HEK293T (cell line): ENCODE measurements around the gene SLC31A1.
A peak's percentile ranks its signal among the peaks of the same experiment; 100 is the strongest.
"Not testable (repeated sequence)": the region's sequence is repeated elsewhere in the genome, so short reads cannot be mapped to it uniquely, and the experiment has no call there.

ENCODE experiments used
- CTCF ChIA-PET: fragments of 350-600 bp; formaldehyde crosslinking; extraction: SDS; loops from one replicate; lab custom pipeline; 2021; ENCODE audit warnings: antibody characterized with exemption, inconsistent platforms; lab: Yijun Ruan, JAX
- POLR2A ChIA-PET: fragments of 350-600 bp; formaldehyde crosslinking; extraction: SDS; loops from one replicate; lab custom pipeline; 2020; ENCODE audit warnings: antibody characterized with exemption, inconsistent platforms; lab: Yijun Ruan, JAX
- DNase-seq: peaks from one replicate; pipeline ENCODE4 v3.0.0; 2012; ENCODE audit warnings: mixed read lengths; ENCODE audit errors: extremely low spot score
- ARNT ChIP-seq: fragments of 450-650 bp; IDR thresholded peaks from 2 replicates; pipeline ENCODE4 v1.6.1; 2017; ENCODE audit warnings: mild to moderate bottlenecking
- BHLHE40 ChIP-seq: fragments of 450-650 bp; IDR thresholded peaks from 2 replicates; pipeline ENCODE4 v1.6.1; 2016; ENCODE audit warnings: mild to moderate bottlenecking, moderate library complexity, borderline replicate concordance
- CTBP1 ChIP-seq: fragments of 450-650 bp; IDR thresholded peaks from 2 replicates; pipeline ENCODE4 v1.6.1; 2016; ENCODE audit warnings: borderline replicate concordance
- ELF4 ChIP-seq: fragments of 450-650 bp; IDR thresholded peaks from 2 replicates; pipeline ENCODE4 v1.6.1; 2017; ENCODE audit warnings: antibody characterized with exemption
- FOXA1 ChIP-seq: fragments of 450-650 bp; IDR thresholded peaks from 2 replicates; pipeline ENCODE4 v1.6.1; 2016; ENCODE audit warnings: mild to moderate bottlenecking
- FOXK2 ChIP-seq: fragments of 450-650 bp; IDR thresholded peaks from 2 replicates; pipeline ENCODE4 v1.6.1; 2016; ENCODE audit warnings: mild to moderate bottlenecking
- FOXM1 ChIP-seq: fragments of 450-650 bp; IDR thresholded peaks from 2 replicates; pipeline ENCODE4 v1.6.1; 2017; ENCODE audit warnings: mild to moderate bottlenecking, borderline replicate concordance
- HDGF ChIP-seq: fragments of 450-650 bp; IDR thresholded peaks from 2 replicates; pipeline ENCODE4 v1.6.1; 2017; ENCODE audit warnings: antibody characterized with exemption, borderline replicate concordance
- L3MBTL2 ChIP-seq: fragments of 450-650 bp; conservative IDR thresholded peaks from 2 replicates; pipeline ENCODE4 v1.6.1; 2016; ENCODE audit warnings: mild to moderate bottlenecking
- LEF1 ChIP-seq: fragments of 450-650 bp; IDR thresholded peaks from 2 replicates; pipeline ENCODE4 v1.6.1; 2017; ENCODE audit warnings: mild to moderate bottlenecking, borderline replicate concordance
- NFRKB ChIP-seq: fragments of 450-650 bp; IDR thresholded peaks from 2 replicates; pipeline ENCODE4 v1.6.1; 2016; ENCODE audit warnings: mild to moderate bottlenecking, moderate library complexity
- SP1 ChIP-seq: fragments of 450-650 bp; IDR thresholded peaks from 2 replicates; pipeline ENCODE4 v1.6.1; 2017
- SUZ12 ChIP-seq: fragments of 450-650 bp; IDR thresholded peaks from 2 replicates; pipeline ENCODE4 v1.6.1; 2016; ENCODE audit warnings: mild to moderate bottlenecking
- TARDBP ChIP-seq: fragments of 450-650 bp; IDR thresholded peaks from 2 replicates; pipeline ENCODE4 v1.6.1; 2016
- ZNF384 ChIP-seq: fragments of 450-650 bp; IDR thresholded peaks from 2 replicates; pipeline ENCODE4 v1.6.1; 2016
- TF ChIP-seq, protein P1 (sequence below): fragments of 450-650 bp; IDR thresholded peaks from 2 replicates; pipeline ENCODE4 v1.6.1; 2016

The SLC31A1 gene

GRCh38 chr9:113223963-113224362 is 2.6 kb downstream of the SLC31A1 start:
- TF ChIP-seq NFRKB (no peak), SUZ12 (no peak), ZNF384 (no peak), ELF4 (no peak), L3MBTL2 (no peak), TARDBP (no peak), ARNT (no peak), HDGF (no peak), FOXK2 (no peak), SP1 (no peak), FOXA1 (no peak), FOXM1 (no peak), LEF1 (no peak), CTBP1 (no peak), BHLHE40 (no peak)
- TF ChIP-seq, protein P1, sequence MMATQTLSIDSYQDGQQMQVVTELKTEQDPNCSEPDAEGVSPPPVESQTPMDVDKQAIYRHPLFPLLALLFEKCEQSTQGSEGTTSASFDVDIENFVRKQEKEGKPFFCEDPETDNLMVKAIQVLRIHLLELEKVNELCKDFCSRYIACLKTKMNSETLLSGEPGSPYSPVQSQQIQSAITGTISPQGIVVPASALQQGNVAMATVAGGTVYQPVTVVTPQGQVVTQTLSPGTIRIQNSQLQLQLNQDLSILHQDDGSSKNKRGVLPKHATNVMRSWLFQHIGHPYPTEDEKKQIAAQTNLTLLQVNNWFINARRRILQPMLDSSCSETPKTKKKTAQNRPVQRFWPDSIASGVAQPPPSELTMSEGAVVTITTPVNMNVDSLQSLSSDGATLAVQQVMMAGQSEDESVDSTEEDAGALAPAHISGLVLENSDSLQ: no peak
- DNase-seq: no peak
- ChIA-PET POLR2A (no interaction called here), CTCF (no interaction called here)

- ChIA-PET CTCF (no interaction called here), POLR2A (no interaction called here)
- DNase-seq: no peak
- TF ChIP-seq FOXK2 (no peak), SP1 (no peak), BHLHE40 (no peak), FOXA1 (no peak), ZNF384 (no peak), CTBP1 (no peak)
These were observed 6.1 kb downstream of the SLC31A1 start for GRCh38 chr9:113227436-113227835.

DNA sequence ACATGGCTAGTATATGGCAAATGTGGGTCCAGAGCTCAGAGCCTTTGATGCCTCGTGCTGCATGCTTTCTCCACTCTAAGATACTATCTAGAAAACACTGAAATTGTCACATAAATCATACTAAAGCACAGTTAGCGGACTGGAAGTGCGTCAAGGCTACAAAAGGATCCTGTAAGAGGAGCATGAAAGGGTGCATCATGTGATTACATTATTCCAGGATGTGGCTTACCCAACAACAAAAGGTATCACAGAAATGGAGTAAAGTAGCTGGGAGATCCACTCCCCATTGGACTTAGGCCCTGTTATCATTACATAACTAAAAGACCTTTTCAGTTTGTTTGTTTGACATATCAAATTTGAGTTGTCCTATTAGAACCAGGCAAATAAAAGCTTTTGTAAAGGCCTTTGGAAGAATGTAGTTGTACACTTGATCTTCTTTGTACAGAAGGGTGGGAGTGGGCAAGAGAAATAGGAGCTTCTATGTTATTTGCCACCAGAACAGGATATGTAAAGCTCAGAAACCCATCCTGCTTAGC is 6.9 kb downstream of the SLC31A1 start:
- CTCF ChIA-PET: interaction anchor here (0.7 kb wide), 1 partner anchor 47 kb away, joined by 3 read pairs; no protein-coding TSS in a partner anchor
- POLR2A ChIA-PET: interaction anchor here (1.0 kb wide), 1 partner anchor 47 kb away, joined by 6 read pairs; the partner anchor contains the start of genes CDC26 and PRPF4
- TF ChIP-seq SP1: no peak
- TF ChIP-seq, protein P1: peak; percentile 62
- peak; percentile 34; the same call in 1 of the 2 replicates for TF ChIP-seq L3MBTL2
- no peak for DNase-seq

DNA sequence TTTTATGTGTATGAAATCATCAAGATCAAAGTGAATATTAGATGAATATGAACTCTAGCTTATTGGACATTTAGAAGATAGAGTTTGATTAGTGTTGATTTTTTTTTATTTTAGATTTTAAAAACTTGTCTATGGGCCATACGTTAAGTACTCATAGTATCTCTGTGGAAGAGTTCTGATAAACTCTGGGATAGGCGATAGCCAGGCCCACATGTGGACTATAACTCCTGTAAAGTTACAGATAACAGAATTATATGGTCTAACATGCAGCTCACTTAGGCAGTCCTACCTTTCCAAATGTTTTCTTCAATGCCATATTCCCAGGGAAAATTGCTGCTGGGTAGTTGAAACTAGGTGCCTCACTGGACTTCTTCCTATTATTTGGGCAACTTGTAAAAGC is 10.4 kb downstream of the SLC31A1 start:
- POLR2A ChIA-PET: no interaction called here
- CTCF ChIA-PET: no interaction called here
- no peak for DNase-seq
- TF ChIP-seq NFRKB (no peak), BHLHE40 (no peak), CTBP1 (no peak), ARNT (no peak), SUZ12 (no peak), LEF1 (no peak), TARDBP (no peak), HDGF (no peak)
- TF ChIP-seq, protein P1: no peak

- POLR2A ChIA-PET, CTCF ChIA-PET, DNase-seq: not testable (repeated sequence)
These were observed 14.4 kb downstream of the SLC31A1 start for GRCh38 chr9:113235701-113236255.

DNA sequence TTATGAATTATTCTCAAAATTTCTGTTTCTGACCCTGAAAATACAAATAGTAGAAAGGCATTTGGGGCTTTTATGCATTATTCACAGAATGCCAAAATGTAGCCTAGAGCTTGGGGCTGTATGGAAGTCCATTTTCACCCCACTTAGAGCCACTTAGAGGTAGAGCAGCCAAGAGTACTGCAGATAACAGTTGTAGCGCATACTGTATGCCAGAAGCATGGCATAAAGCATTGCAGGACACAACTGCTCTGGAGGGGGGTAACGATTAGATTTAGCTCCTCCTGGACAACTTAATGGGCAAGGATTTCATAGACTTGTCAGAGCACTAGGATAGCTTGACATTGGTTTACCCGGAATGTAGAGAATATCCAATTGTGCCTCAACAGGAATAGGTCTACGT is 15.7 kb downstream of the SLC31A1 start:
- TF ChIP-seq FOXM1 (no peak), L3MBTL2 (no peak), FOXK2 (no peak), ZNF384 (no peak), NFRKB (no peak), BHLHE40 (no peak), ELF4 (no peak), SUZ12 (no peak), FOXA1 (no peak)
- no peak for DNase-seq
- ChIA-PET CTCF (interaction anchor here (0.6 kb wide), 1 partner anchor 353 kb away, joined by 3 read pairs; no protein-coding TSS in a partner anchor), POLR2A (interaction anchor here (1.5 kb wide), 1 partner anchor 16 kb away, joined by 5 read pairs; the partner anchor contains the start of genes FKBP15 and SLC31A1)
